Activated CD4-positive, alpha-beta T cell treated with anti-CD3 and anti-CD28 coated beads, Interleukin-2, Interleukin-6, amounts not matched to agents 100 ng/mL and 50 ng/mL, durations not matched to agents 16 hours and 8 hours (primary cell): Measurements from ENCODE around the gene ROR1.
A peak's percentile ranks its signal among the peaks of the same experiment; 100 is the strongest.

Experiments used
- DNase-seq: peaks from one replicate; pipeline ENCODE4 v3.0.0-alpha.2; 2020

Gene ROR1

GRCh38 chr1:63773815-63774616 is at the start of gene ROR1:
Gene ROR1 (plus strand): TSS chr1:63774017.
- peak; percentile 70 for DNase-seq

GRCh38 chr1:63724375-63724899 is 49.4 kb upstream of the ROR1 start:
- no peak for DNase-seq

- DNase-seq: no peak
Observed at GRCh38 chr1:63728611-63729226, 45.1 kb upstream of the ROR1 start.

GRCh38 chr1:63729227-63729620 is 44.6 kb upstream of the ROR1 start:
- DNase-seq: no peak

GRCh38 chr1:63730211-63730610 is 43.6 kb upstream of the ROR1 start:
- DNase-seq: no peak

- no peak for DNase-seq
Observed at GRCh38 chr1:63731117-63732043, 42.4 kb upstream of the ROR1 start.

GRCh38 chr1:63732666-63733065 is 41.2 kb upstream of the ROR1 start:
- DNase-seq: no peak

DNA sequence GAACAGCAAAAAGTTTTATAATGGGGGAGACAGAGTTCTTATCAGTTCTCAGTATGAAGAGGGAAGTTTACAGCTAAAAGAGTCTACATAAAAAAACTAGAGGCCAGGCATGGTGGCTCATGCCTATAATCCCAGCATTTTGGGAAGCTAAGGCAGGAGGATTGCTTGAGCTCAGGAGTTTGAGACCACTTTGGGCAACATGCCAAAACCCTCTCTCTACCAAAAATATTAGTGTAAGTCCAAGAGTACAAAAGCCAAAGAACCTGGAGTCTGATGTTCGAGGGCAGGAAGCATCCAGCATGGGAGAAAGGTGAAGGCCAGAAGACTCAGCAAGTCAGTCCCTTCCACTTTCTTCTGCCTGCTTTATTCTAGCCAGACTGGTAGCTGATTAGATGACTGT is 35.0 kb upstream of the ROR1 start:
- DNase-seq: no peak

GRCh38 chr1:63739452-63739851 is 34.4 kb upstream of the ROR1 start:
- DNase-seq: no peak

DNA sequence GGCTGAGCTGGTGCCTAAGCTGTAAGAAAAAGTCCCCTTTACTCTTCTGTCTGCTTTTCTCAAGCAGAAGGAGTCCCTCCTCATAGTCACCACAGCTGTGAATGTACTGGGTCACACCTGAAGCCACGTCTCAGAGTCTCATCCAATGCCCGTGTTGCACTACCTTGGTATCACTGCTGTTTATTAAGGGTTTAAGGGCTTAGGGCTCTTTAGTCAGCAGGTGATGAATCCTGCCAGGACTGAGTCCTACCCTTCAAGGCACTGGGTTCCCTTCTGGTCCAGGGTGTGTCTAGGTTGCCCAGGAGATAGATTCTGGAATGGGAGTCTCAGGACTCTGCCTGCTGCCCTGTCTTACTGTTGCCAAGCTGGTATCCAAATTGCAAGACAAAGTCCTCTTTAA is 33.4 kb upstream of the ROR1 start:
- DNase-seq: no peak

GRCh38 chr1:63742526-63742925 is 31.3 kb upstream of the ROR1 start:
- DNase-seq: no peak

DNA sequence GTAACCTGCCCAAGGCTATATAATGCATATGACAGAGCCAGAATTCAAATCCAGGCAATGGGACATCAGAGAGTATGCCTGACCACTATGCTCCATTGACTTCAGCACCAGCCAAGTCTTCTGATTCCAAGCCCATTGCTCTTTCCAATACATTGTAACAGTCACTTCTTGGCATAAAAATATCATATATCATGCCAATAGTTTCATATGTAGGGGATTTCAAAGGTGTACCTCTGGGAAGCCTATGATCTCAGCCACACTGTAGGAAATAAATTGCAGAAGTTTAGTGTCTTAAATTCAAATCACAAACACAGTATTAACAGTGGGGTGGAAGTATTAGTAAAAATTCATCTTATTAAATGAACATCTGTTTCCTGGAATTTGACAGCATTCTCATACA is 30.0 kb upstream of the ROR1 start:
- no peak for DNase-seq

DNA sequence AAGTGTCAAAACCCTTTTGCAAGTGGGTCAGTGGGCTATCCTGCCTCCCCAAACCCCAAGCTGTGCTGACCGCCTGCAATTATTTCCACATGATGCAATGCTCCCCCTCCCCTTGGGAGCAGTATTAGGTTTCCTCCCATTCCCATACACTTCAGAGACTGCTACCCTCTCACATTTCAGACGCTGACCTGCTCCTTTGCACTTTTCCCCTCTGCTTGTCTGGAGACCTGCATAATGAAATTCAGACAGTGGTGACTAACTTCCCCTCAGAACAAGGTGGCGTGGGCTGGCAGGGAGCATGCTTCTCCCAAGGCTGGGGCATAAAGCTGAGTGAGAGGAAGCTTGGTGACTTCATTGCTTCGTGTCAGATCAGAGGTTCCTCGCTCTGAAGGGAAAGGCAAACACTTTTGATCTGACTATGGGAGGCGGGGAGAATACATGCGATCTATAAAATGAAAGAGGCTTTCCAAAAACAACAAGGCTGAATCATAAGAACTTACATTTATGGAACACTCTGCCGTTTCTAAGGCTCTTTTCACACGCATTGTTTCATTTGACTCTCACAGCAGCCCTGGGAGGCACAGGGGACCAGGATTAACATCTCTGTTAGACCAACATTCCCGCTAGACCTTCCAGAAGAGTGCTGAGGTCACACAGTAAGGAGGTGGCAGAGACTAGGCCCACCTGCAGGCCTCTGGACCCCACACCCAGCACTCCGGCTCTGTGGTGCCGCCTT is 27.5 kb upstream of the ROR1 start:
- peak; percentile 60 for DNase-seq

DNA sequence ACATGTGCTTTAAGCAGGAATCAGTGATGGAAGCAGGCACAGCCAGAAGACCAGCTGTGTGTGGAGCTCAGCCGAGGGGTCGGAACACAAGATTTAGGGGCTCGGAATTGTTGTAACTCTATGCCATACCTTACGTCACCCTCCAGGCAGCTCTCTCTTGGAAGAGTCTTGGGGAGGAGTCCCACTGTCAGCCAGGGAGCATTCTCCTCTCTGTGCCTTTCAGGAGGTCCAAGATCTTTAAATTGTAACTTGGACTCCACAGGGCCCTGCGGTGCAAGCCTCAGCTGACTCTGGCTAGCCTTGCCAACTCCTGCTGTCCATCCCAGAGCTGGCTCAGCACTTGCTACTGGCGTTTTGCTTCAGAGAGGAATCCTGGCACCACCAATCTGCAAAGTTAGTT is 26.4 kb upstream of the ROR1 start:
- DNase-seq: no peak

DNA sequence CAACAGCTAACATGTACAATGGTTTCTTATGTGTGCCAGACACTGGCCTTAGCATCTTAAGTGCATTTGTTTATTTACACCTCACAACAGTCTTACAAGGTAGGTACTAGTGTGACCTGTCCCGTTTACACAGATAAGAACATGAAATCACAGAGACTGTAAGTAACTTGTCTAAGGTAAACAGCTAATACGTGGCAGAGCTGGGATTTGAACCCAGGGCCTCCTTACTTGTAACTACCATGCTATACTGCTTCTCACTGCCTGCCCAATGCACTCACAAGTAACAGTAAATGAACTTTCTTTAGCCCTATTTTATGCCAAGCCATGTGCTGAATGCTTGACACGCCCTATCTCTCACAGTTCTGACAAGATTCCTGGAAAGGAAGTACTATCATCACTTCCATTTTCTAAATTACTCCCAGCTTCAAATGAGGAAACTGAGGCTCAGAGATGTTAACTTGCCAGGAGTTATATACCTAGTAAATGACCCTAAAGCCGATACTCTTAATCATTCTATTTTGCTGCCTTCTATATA is 25.7 kb upstream of the ROR1 start:
- DNase-seq: no peak

- DNase-seq: no peak
Observed at GRCh38 chr1:63748641-63749040, 25.2 kb upstream of the ROR1 start.

DNA sequence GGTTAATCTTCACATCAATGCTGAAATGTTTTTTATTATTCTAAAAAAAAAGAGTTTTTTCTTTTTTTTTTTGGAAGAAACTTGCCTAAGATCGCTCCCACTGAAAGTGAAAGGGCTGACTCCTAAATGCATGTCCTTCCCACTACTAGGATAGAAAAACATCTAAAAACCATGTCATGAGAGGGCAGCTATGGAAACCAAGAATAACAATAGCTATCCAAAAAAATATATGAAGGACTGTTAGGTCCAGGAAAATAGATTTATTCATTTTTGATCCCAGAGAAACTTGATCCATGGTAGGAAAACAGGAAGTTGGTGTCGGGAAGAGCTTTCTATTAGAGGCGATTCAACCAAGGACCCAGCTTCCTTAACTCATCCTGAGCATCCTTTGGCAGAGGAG is 23.1 kb upstream of the ROR1 start:
- DNase-seq: no peak

DNA sequence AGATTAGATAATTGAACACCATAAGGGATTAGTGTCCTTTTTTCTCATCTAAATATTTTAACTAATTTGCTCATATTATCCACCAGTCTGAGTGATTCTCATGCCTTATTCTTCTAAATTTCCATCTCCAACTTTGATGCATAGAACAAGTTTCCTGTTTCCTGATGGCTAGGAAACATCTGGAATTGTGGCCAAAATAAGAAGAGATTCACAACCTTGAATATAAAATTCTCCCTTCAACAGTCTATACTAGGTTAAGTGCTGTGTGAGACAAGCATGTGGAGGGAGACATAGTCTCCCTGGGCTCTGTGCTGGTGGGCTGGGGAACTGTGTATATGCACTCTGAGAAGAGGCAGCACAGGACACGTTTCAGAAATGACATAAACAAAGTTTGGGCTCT is 21.6 kb upstream of the ROR1 start:
- DNase-seq: no peak

- DNase-seq: no peak
Observed at GRCh38 chr1:63753591-63753990, 20.2 kb upstream of the ROR1 start.

GRCh38 chr1:63756839-63757238 is 17.0 kb upstream of the ROR1 start:
- no peak for DNase-seq

DNA sequence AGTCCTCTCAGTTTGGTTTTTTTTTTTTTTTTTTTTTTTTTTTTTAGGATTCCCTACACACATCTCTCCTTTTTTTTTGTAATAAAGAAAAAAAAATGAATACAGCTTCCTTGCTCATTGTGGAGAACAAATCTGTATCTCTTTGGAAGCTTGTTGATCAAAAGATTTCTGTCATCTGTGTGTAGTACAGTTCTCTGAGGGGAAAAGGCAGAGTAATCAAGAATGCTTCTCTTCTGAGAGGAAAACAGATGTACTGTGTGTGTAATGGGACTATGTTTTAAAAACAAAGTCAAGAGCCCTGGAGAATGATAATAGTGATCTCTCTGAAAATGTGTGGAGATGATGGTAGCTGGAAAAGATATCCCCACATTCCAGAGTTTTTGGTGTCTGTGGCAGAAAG is 16.5 kb upstream of the ROR1 start:
- no peak for DNase-seq

DNA sequence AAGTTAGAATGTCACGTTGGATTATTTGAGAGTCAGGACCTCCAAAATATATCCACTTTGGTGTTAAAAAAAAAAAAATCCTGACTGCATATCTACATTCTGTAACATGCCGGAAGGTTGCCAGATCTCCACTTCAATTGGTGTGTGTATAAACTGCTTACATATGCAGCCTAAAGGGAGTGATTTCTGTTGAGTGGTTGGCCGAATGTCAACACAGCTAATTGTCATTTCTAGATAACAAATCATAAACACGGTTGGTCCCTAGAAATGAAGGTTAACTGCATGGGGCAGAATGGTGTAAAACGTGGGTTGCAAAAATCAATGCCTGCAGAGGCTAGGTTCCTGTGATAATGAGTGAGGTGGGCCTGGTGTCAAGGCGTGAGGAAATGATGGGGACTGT is 15.0 kb upstream of the ROR1 start:
- no peak for DNase-seq
